ENCODE measurements around the gene TENM4. TPM values are rescaled to one million over a fixed set of nuclear protein-coding genes. Genes with fewer than 3 reads are reported as not detected.

Gene TENM4
- polyA plus RNA-seq, 2 of the 4 experiments (the other 2 are of a cell fraction): 0.06 to 0.31 TPM

DNA sequence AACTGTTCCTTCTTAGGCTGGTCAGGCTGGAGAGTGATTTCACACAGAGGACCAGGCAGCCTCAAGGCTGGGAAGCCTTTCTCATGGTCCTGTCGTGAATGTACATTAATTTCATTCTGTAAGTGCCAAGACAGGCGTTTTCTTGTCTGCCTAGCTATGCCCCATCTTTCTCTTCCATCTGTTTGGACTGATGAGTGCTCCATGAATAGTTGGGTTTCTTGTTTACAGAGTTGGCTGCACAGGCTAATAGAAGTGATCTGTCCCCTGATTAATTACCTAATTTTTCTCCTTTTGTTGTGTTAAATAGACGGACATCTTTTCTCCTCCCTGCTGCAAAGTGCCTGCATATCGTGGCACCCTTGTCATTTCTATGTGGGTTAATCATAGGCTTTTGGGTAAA, 730.4 kb downstream of the TENM4 start:
- FAIRE-seq (no peak), ATAC-seq (no peak), DNase-seq (ENCODE audit: low read depth in 1 of 2, low spot score in 1 of 2) (no peak)
- CTCF ChIA-PET: no interaction called here
- Histone ChIP-seq H3K27ac (no peak overlapping the region), H3K4me2 (no peak overlapping the region), H3K9me3 (no peaks in the 10 kb centered on the region), H3K4me3 (no peak overlapping the region), H3K4me1 (peaks cover 4% of the 10 kb centered on the region; the same call in 1 of the 3 replicates)
- POLR2A ChIA-PET: no interaction called here
- WGBS (ENCODE audit: missing lambda C conversion rate): 33% methylated on average over 4 of the region's 4 CpGs
- no peak for TF ChIP-seq RFX5 (IDR thresholded peaks at IDR 0.05)
- TF ChIP-seq, protein P1, sequence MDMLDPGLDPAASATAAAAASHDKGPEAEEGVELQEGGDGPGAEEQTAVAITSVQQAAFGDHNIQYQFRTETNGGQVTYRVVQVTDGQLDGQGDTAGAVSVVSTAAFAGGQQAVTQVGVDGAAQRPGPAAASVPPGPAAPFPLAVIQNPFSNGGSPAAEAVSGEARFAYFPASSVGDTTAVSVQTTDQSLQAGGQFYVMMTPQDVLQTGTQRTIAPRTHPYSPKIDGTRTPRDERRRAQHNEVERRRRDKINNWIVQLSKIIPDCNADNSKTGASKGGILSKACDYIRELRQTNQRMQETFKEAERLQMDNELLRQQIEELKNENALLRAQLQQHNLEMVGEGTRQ (IDR thresholded peaks at IDR 0.05): no peak
- no peak for TF ChIP-seq ZC3H11A (IDR thresholded peaks at IDR 0.05)
- TF ChIP-seq, protein P2, sequence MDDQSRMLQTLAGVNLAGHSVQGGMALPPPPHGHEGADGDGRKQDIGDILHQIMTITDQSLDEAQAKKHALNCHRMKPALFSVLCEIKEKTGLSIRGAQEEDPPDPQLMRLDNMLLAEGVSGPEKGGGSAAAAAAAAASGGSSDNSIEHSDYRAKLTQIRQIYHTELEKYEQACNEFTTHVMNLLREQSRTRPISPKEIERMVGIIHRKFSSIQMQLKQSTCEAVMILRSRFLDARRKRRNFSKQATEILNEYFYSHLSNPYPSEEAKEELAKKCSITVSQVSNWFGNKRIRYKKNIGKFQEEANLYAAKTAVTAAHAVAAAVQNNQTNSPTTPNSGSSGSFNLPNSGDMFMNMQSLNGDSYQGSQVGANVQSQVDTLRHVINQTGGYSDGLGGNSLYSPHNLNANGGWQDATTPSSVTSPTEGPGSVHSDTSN (IDR thresholded peaks at IDR 0.05): no peak
- TF ChIP-seq TP53 (CRISPR knock-in tag; IDR thresholded peaks at IDR 0.05): no peak
- no peak for TF ChIP-seq CBX8 (IDR thresholded peaks at IDR 0.05)
- no peak for TF ChIP-seq RAD21 (conservative IDR thresholded peaks at IDR 0.05 in 1 of 2, IDR thresholded peaks at IDR 0.05 in 1 of 2)
- no peak for TF ChIP-seq KDM1A (IDR thresholded peaks at IDR 0.05; ENCODE audit: low read depth)
- TF ChIP-seq, protein P3, sequence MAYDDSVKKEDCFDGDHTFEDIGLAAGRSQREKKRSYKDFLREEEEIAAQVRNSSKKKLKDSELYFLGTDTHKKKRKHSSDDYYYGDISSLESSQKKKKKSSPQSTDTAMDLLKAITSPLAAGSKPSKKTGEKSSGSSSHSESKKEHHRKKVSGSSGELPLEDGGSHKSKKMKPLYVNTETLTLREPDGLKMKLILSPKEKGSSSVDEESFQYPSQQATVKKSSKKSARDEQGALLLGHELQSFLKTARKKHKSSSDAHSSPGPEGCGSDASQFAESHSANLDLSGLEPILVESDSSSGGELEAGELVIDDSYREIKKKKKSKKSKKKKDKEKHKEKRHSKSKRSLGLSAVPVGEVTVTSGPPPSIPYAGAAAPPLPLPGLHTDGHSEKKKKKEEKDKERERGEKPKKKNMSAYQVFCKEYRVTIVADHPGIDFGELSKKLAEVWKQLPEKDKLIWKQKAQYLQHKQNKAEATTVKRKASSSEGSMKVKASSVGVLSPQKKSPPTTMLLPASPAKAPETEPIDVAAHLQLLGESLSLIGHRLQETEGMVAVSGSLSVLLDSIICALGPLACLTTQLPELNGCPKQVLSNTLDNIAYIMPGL (CRISPR knock-in tag; IDR thresholded peaks at IDR 0.05; ENCODE audit: borderline replicate concordance): no peak
- TF ChIP-seq POLR2AphosphoS2 (conservative IDR thresholded peaks at IDR 0.05; ENCODE audit: low read length): no peak
- no peak for TF ChIP-seq HOXB13 (CRISPR knock-in tag; IDR thresholded peaks at IDR 0.05; ENCODE audit: low read depth)
- no peak for TF ChIP-seq ESRRA (IDR thresholded peaks at IDR 0.05; ENCODE audit: borderline replicate concordance, low read length)
- no peak for TF ChIP-seq BHLHE40 (IDR thresholded peaks at IDR 0.05; ENCODE audit: low read depth, low read length)
- TF ChIP-seq, protein P4, sequence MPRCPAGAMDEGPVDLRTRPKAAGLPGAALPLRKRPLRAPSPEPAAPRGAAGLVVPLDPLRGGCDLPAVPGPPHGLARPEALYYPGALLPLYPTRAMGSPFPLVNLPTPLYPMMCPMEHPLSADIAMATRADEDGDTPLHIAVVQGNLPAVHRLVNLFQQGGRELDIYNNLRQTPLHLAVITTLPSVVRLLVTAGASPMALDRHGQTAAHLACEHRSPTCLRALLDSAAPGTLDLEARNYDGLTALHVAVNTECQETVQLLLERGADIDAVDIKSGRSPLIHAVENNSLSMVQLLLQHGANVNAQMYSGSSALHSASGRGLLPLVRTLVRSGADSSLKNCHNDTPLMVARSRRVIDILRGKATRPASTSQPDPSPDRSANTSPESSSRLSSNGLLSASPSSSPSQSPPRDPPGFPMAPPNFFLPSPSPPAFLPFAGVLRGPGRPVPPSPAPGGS (IDR thresholded peaks at IDR 0.05): no peak
- no peak for TF ChIP-seq HOXA7 (CRISPR knock-in tag; IDR thresholded peaks at IDR 0.05)
- no peak for TF ChIP-seq GATA3 (IDR thresholded peaks at IDR 0.05; ENCODE audit: borderline replicate concordance)
- TF ChIP-seq, protein P5, sequence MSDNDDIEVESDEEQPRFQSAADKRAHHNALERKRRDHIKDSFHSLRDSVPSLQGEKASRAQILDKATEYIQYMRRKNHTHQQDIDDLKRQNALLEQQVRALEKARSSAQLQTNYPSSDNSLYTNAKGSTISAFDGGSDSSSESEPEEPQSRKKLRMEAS (IDR thresholded peaks at IDR 0.05): no peak

DNA sequence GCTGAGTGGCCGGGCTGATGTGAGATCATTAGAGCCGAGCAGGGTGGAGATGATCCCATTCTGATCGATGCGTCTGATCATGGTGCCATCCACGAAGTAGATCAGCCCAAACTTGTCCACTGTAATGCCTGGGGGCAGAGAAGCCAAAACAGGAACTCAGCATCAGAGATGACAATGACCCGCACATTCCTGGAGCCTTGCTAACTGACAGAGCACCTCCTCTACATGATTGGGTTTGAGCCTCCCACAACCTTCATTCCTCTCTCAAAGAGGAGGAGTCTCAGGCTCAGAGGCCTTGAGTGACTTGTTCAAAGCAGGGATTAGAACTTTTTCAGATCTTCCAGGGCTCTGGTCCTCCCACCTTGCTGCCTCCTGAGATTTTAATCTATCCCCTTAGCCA, 732.4 kb downstream of the TENM4 start:
- H3K9me3 ChIP-seq: no peaks in the 10 kb centered on the region
- no peak for FAIRE-seq
- H3K4me3 ChIP-seq: no peak overlapping the region
- ChIA-PET POLR2A (no interaction called here), CTCF (interaction anchor here (0.6 to 1.0 kb wide), 3 partner anchors 8 to 187 kb away, joined by 3 to 5 read pairs (median 3); no protein-coding TSS in a partner anchor)
- H3K4me2 ChIP-seq: no peak overlapping the region
- no peaks in the 10 kb centered on the region for H3K4me1 ChIP-seq
- no peak overlapping the region for H3K27ac ChIP-seq
- TF ChIP-seq, protein P5 (IDR thresholded peaks at IDR 0.05): no peak
- TF ChIP-seq NPAS2 (CRISPR knock-in tag; IDR thresholded peaks at IDR 0.05; ENCODE audit: borderline replicate concordance): no peak
- 65% methylated on average over 6 of the region's 6 CpGs for WGBS (ENCODE audit: missing lambda C conversion rate)
- DNase-seq (ENCODE audit: low read depth in 1 of 2, low spot score in 1 of 2): no peak
- ATAC-seq: no peak

DNA sequence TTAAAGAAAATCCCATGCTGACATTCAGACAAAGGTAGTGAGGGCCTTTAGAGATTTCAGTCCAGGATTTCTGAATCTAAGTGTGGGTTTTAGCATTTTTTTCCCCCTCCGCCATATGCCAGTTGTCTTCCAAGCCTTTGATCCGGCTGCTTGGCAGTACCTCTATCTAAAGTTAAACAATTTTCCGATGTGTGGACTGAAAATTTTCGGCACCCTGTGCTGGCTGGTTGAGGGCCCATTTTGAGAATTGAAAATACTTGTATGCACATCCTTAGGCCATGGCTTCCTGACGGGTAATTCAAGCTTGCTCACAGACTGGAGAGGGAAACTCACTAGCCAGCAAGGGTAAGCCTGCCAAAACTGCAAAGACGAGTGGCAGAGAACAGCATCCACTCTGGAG, 734.3 kb downstream of the TENM4 start:
- Histone ChIP-seq H3K4me2 (no peak overlapping the region), H3K4me1 (no peaks in the 10 kb centered on the region), H3K27ac (no peak overlapping the region), H3K9me3 (no peaks in the 10 kb centered on the region), H3K4me3 (no peak overlapping the region)
- TF ChIP-seq RARB (CRISPR knock-in tag; IDR thresholded peaks at IDR 0.05) (no peak), POLR2AphosphoS2 (conservative IDR thresholded peaks at IDR 0.05; ENCODE audit: low read length) (no peak), MAZ (IDR thresholded peaks at IDR 0.05; ENCODE audit: borderline replicate concordance, low read depth, low read length) (no peak), FOSL2 (IDR thresholded peaks at IDR 0.05) (no peak), FOSL2 (CRISPR knock-in tag; IDR thresholded peaks at IDR 0.05) (no peak), CBX2 (IDR thresholded peaks at IDR 0.05; ENCODE audit: borderline replicate concordance, low read depth) (no peak)
- TF ChIP-seq, protein P6, sequence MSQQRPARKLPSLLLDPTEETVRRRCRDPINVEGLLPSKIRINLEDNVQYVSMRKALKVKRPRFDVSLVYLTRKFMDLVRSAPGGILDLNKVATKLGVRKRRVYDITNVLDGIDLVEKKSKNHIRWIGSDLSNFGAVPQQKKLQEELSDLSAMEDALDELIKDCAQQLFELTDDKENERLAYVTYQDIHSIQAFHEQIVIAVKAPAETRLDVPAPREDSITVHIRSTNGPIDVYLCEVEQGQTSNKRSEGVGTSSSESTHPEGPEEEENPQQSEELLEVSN (IDR thresholded peaks at IDR 0.05; ENCODE audit: borderline replicate concordance, low read depth): no peak
- TF ChIP-seq, protein P7, sequence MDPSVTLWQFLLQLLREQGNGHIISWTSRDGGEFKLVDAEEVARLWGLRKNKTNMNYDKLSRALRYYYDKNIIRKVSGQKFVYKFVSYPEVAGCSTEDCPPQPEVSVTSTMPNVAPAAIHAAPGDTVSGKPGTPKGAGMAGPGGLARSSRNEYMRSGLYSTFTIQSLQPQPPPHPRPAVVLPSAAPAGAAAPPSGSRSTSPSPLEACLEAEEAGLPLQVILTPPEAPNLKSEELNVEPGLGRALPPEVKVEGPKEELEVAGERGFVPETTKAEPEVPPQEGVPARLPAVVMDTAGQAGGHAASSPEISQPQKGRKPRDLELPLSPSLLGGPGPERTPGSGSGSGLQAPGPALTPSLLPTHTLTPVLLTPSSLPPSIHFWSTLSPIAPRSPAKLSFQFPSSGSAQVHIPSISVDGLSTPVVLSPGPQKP (IDR thresholded peaks at IDR 0.05; ENCODE audit: low read depth, low read length): no peak
- ChIA-PET CTCF (interaction anchor here (1.2 to 2.0 kb wide), 2 partner anchors 10 to 58 kb away, joined by 3 to 14 read pairs; no protein-coding TSS in a partner anchor), POLR2A (no interaction called here)
- WGBS (ENCODE audit: missing lambda C conversion rate): 68% methylated on average over 6 of the region's 6 CpGs
- DNase-seq (ENCODE audit: low read depth in 1 of 2, low spot score in 1 of 2) (no peak), ATAC-seq (no peak), FAIRE-seq (no peak)
